HepG2 (cell line): ENCODE results near the gene DDI2. TPM values are rescaled to one million over a fixed set of nuclear protein-coding genes. Genes with fewer than 3 reads are reported as not detected.
A peak's percentile ranks its signal among the peaks of the same experiment; 100 is the strongest.

ENCODE experiments used
- ATAC-seq: fragments of 200-7000 bp; cut with Tn5 transposase; 3 replicates; pipeline ENCODE4 v1.9.1; 2020; ENCODE audit warnings: mild to moderate bottlenecking, moderate library complexity
- BruUV-seq: library from RNA; stranded (reverse); fragments of 400-500 nt; replicated peaks from 2 replicates; lab custom pipeline; 2021; lab: Mats Ljungman, UMichigan
- CTCF ChIA-PET: fragments of 300-600 bp; formaldehyde crosslinking; extraction: SDS; loops from one replicate; lab custom pipeline; 2021; ENCODE audit warnings: low total read pairs, inconsistent platforms, low intra/inter-chr PET ratio; lab: Yijun Ruan, JAX
- POLR2A ChIA-PET: fragments of 350-600 bp; sonication (Branson Sonifier 250); formaldehyde crosslinking; loops from one replicate; lab custom pipeline; 2020; ENCODE audit warnings: antibody characterized with exemption, inconsistent platforms; lab: Yijun Ruan, JAX
- DNase-seq: peaks from one replicate; pipeline ENCODE4 v3.0.0-alpha.2; 2015; ENCODE audit warnings: low spot score
- FAIRE-seq: peaks from 3 replicates; lab custom pipeline; 2011; peaks lifted over from hg19 to GRCh38; lab: Jason Lieb, UNC
- H2AFZ ChIP-seq: one replicate; pipeline ENCODE4 v1.6.1; 2011; ENCODE audit warnings: low read length, inconsistent platforms
- H3K27ac ChIP-seq: fragments of 300-600 bp; 3 replicates; pipeline ENCODE4 v1.8.0; 2011; ENCODE audit warnings: mixed run types, mild to moderate bottlenecking, mixed read lengths, low read length, inconsistent platforms; ENCODE audit not compliant: insufficient read depth; ENCODE audit errors: extremely low read length
- H3K27me3 ChIP-seq, 2 experiments: fragments of 200-600 bp in 1 of 2; 2 replicates in 1 of 2; 3 replicates in 1 of 2; pipeline versions ENCODE4 v1.6.0 to v1.8.0; 2011; ENCODE audit warnings: low read length in 2 of 2, mild to moderate bottlenecking in 2 of 2, moderate library complexity in 2 of 2, inconsistent platforms in 1 of 2; ENCODE audit not compliant: insufficient read depth in 2 of 2, control insufficient read depth in 1 of 2
- H3K36me3 ChIP-seq, 2 experiments: fragments of 200-600 bp in 1 of 2; replicated peaks in 1 of 2; 2 replicates in 1 of 2; 3 replicates in 1 of 2; pipeline versions ENCODE4 v1.5.1 to v1.8.0; 2011; ENCODE audit warnings: low read length in 2 of 2, inconsistent platforms in 1 of 2; ENCODE audit not compliant: insufficient read depth in 2 of 2, control insufficient read depth in 1 of 2
- H3K4me1 ChIP-seq: 2 replicates; pipeline ENCODE4 v1.5.1; 2012; ENCODE audit warnings: low read length, inconsistent platforms; ENCODE audit not compliant: insufficient read depth
- H3K4me2 ChIP-seq: 2 replicates; pipeline ENCODE4 v1.6.0; 2011; ENCODE audit warnings: low read depth, low read length, inconsistent platforms
- H3K4me3 ChIP-seq, 3 experiments: fragments of 200-600 bp in 1 of 3; sonication (generic), shearing (Covaris generic) in 1 of 3; replicated peaks in 1 of 3; 2 replicates each; pipeline ENCODE4 v1.5.1; 2011 to 2016; ENCODE audit warnings: low read length in 3 of 3, inconsistent platforms in 2 of 3, low read depth in 2 of 3, mild to moderate bottlenecking in 2 of 3, control low read depth in 1 of 3, mixed read lengths in 1 of 3; ENCODE audit not compliant: insufficient read depth in 1 of 3
- H3K79me2 ChIP-seq: one replicate; pipeline ENCODE4 v1.6.1; 2011; ENCODE audit warnings: low read length, inconsistent platforms; ENCODE audit not compliant: insufficient read depth
- H3K9ac ChIP-seq: 2 replicates; pipeline ENCODE4 v1.6.0; 2011; ENCODE audit warnings: mild to moderate bottlenecking, low read depth, low read length, inconsistent platforms; ENCODE audit not compliant: insufficient read depth
- H3K9me3 ChIP-seq: 2 replicates; pipeline ENCODE4 v1.5.1; 2012; ENCODE audit warnings: mild to moderate bottlenecking, low read length
- H4K20me1 ChIP-seq: 2 replicates; pipeline ENCODE4 v1.6.0; 2011; ENCODE audit warnings: inconsistent platforms, mild to moderate bottlenecking, low read length, moderate library complexity; ENCODE audit not compliant: insufficient read depth
- BCL6 ChIP-seq: IDR thresholded peaks from 2 replicates; pipeline ENCODE4 v1.6.1; 2016; ENCODE audit warnings: missing genetic modification reagents, missing compliant biosample characterization
- CEBPB ChIP-seq: IDR thresholded peaks from 2 replicates; pipeline ENCODE4 v1.6.1; 2011; ENCODE audit warnings: low read depth, low read length, improper control_type of control experiment, borderline replicate concordance
- DR1 ChIP-seq: sonication (generic); formaldehyde crosslinking; IDR thresholded peaks from 2 replicates; pipeline ENCODE4 v1.8.0; 2021; ENCODE audit warnings: mild to moderate bottlenecking, missing genetic modification reagents, inconsistent platforms
- HOXA9 ChIP-seq: sonication (generic); formaldehyde crosslinking; IDR thresholded peaks from 2 replicates; pipeline ENCODE4 v1.8.1; 2022; ENCODE audit warnings: missing genetic modification reagents, mild to moderate bottlenecking, moderate library complexity, borderline replicate concordance
- POLR2G ChIP-seq: fragments of 200-400 bp; formaldehyde crosslinking; IDR thresholded peaks from 2 replicates; pipeline ENCODE4 v1.6.1; 2018; ENCODE audit warnings: mild to moderate bottlenecking, low read depth, low read length, moderate library complexity
- WGBS: methylation state at CpG from one replicate; pipeline ENCODE4 v1.1.6; 2017; ENCODE audit warnings: low lambda C conversion rate; 5-methylcytosine and 5-hydroxymethylcytosine counted together
- in situ Hi-C: cut with HindIII; loops from 2 replicates; pipeline ENCODE4 v1.10.0; 2017; ENCODE audit warnings: low pct_unique_long_range_greater_than_20kb; ENCODE audit not compliant: extremely low pct_ligation_motif_present
- intact Hi-C: fragments of 100-400 bp; cut with micrococcal nuclease; formaldehyde crosslinking; loops from one replicate; pipeline ENCODE4 v1.10.0; 2022; ENCODE audit not compliant: unreplicated experiment
- polyA plus RNA-seq, 8 experiments: library from polyadenylated mRNA; depleted of rRNA in 3 of 8; stranded (reverse) in 7 of 8; unstranded in 1 of 8; fragments of >200 nt; fragmentation: Illumina TruSeq in 4 of 8; extraction: Trizol in 4 of 8; gene quantifications; 2 replicates each; pipeline versions ENCODE4 v1.2.1 to v1.2.3, GENCODE V29; 2011 to 2016; ENCODE audit warnings: low read depth in 4 of 8, missing spikeins in 1 of 8, mixed read lengths in 1 of 8; ENCODE audit not compliant: insufficient read depth in 1 of 8
- total RNA-seq, 5 experiments: library from RNA; depleted of rRNA; stranded (reverse); fragments of >200 nt; fragmentation: Illumina TruSeq; extraction: Trizol; gene quantifications; 2 replicates each; pipeline ENCODE4 v1.2.3, GENCODE V29; 2016; ENCODE audit warnings: low read depth in 1 of 5
- TF ChIP-seq, protein P1 (sequence below): sonication (generic); formaldehyde crosslinking; IDR thresholded peaks from 2 replicates; pipeline ENCODE4 v1.5.1; 2020; ENCODE audit warnings: missing genetic modification reagents, mild to moderate bottlenecking, borderline replicate concordance
- TF ChIP-seq, protein P2 (sequence below): sonication (generic); formaldehyde crosslinking; IDR thresholded peaks from 2 replicates; pipeline ENCODE4 v1.4.0; 2020; ENCODE audit warnings: low read depth, mild to moderate bottlenecking, missing genetic modification reagents

Gene DDI2
- total and polyA plus RNA-seq, 2 of the 13 experiments (the other 11 are each of a cell fraction or from before 2014, with no cell fraction given), result 8.5 to 25.7 TPM

DNA sequence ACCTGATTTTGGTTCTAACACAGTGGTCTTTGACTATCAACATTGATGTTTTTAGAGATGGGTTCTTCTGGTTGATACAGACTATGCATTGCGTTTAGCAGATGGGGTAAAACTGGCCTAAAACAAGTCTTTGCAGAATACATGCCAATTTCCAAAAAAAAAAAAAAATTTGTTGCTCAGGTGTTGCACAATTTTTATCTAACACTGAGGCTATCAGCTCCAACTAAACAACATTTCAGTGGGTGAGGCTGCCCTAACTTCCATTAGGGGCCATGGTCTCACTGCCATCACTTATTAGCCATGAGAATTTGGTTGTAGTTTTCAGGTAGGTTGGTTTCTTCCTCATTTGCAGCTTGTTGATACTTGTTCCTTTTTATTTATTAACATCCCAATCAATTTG is 46.4 kb upstream of the DDI2 start:
- Histone ChIP-seq H2AFZ (no peak overlapping the region), H4K20me1 (no peaks in the 10 kb centered on the region), H3K36me3 (peaks cover 22 to 68% of the 10 kb centered on the region in 2 experiments), H3K9me3 (no peaks in the 10 kb centered on the region), H3K27me3 (no peaks in the 10 kb centered on the region), H3K79me2 (no peaks in the 10 kb centered on the region), H3K4me2 (no peak overlapping the region), H3K4me1 (0 out of 2 replicates have a peak, but pooled peaks cover 6% of the 10 kb centered on the region)
- POLR2A ChIA-PET, result interaction anchor here (0.9 to 1.7 kb wide), 3 partner anchors 9 to 47 kb away, joined by 3 to 6 read pairs (median 4); partner anchors contain the start of genes AGMAT and CASP9
- TF ChIP-seq CEBPB (peak; percentile 61), BCL6 (CRISPR knock-in tag) (no peak), POLR2G (peak; percentile 57; the same call in 1 of the 2 replicates), DR1 (no peak), HOXA9 (CRISPR knock-in tag) (no peak)
- TF ChIP-seq, protein P1, sequence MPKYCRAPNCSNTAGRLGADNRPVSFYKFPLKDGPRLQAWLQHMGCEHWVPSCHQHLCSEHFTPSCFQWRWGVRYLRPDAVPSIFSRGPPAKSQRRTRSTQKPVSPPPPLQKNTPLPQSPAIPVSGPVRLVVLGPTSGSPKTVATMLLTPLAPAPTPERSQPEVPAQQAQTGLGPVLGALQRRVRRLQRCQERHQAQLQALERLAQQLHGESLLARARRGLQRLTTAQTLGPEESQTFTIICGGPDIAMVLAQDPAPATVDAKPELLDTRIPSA (CRISPR knock-in tag), result no peak
- TF ChIP-seq, protein P2, sequence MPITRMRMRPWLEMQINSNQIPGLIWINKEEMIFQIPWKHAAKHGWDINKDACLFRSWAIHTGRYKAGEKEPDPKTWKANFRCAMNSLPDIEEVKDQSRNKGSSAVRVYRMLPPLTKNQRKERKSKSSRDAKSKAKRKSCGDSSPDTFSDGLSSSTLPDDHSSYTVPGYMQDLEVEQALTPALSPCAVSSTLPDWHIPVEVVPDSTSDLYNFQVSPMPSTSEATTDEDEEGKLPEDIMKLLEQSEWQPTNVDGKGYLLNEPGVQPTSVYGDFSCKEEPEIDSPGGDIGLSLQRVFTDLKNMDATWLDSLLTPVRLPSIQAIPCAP, result no peak
- TF ChIP-seq, all 625 proteins: peak for 2
- DNase-seq (no peak), FAIRE-seq (no peak), ATAC-seq (no peak)
- no peak overlapping the region for H3K9ac ChIP-seq
- in situ Hi-C loops, result no loop called here
- no peak overlapping the region for H3K27ac ChIP-seq
- BruUV-seq, result no TSS peak
- WGBS, result 95% methylated on average over 1 of the region's 1 CpG
- intact Hi-C loops, result no loop called here
- no peak overlapping the region for H3K4me3 ChIP-seq
- CTCF ChIA-PET, result no interaction called here
